HepG2 (cell line): ENCODE results near the gene CAVIN2. TPM values are rescaled to one million over a fixed set of nuclear protein-coding genes. Genes with fewer than 3 reads are reported as not detected.
A peak's percentile ranks its signal among the peaks of the same experiment; 100 is the strongest.

Experiments
- ATAC-seq: fragments of 200-7000 bp; cut with Tn5 transposase; 3 replicates; pipeline ENCODE4 v1.9.1; 2020; ENCODE audit warnings: mild to moderate bottlenecking, moderate library complexity
- BruUV-seq: library from RNA; stranded (reverse); fragments of 400-500 nt; replicated peaks from 2 replicates; lab custom pipeline; 2021; lab: Mats Ljungman, UMichigan
- CTCF ChIA-PET: fragments of 300-600 bp; formaldehyde crosslinking; extraction: SDS; loops from one replicate; lab custom pipeline; 2021; ENCODE audit warnings: low total read pairs, inconsistent platforms, low intra/inter-chr PET ratio; lab: Yijun Ruan, JAX
- POLR2A ChIA-PET: fragments of 350-600 bp; sonication (Branson Sonifier 250); formaldehyde crosslinking; loops from one replicate; lab custom pipeline; 2020; ENCODE audit warnings: antibody characterized with exemption, inconsistent platforms; lab: Yijun Ruan, JAX
- DNase-seq: peaks from one replicate; pipeline ENCODE4 v3.0.0-alpha.2; 2015; ENCODE audit warnings: low spot score
- FAIRE-seq: peaks from 3 replicates; lab custom pipeline; 2011; peaks lifted over from hg19 to GRCh38; lab: Jason Lieb, UNC
- H2AFZ ChIP-seq: one replicate; pipeline ENCODE4 v1.6.1; 2011; ENCODE audit warnings: low read length, inconsistent platforms
- H3K27ac ChIP-seq: fragments of 300-600 bp; 3 replicates; pipeline ENCODE4 v1.8.0; 2011; ENCODE audit warnings: mixed run types, mild to moderate bottlenecking, mixed read lengths, low read length, inconsistent platforms; ENCODE audit not compliant: insufficient read depth; ENCODE audit errors: extremely low read length
- H3K27me3 ChIP-seq, 2 experiments: fragments of 200-600 bp in 1 of 2; 2 replicates in 1 of 2; 3 replicates in 1 of 2; pipeline versions ENCODE4 v1.6.0 to v1.8.0; 2011; ENCODE audit warnings: low read length in 2 of 2, mild to moderate bottlenecking in 2 of 2, moderate library complexity in 2 of 2, inconsistent platforms in 1 of 2; ENCODE audit not compliant: insufficient read depth in 2 of 2, control insufficient read depth in 1 of 2
- H3K36me3 ChIP-seq, 2 experiments: fragments of 200-600 bp in 1 of 2; replicated peaks in 1 of 2; 2 replicates in 1 of 2; 3 replicates in 1 of 2; pipeline versions ENCODE4 v1.5.1 to v1.8.0; 2011; ENCODE audit warnings: low read length in 2 of 2, inconsistent platforms in 1 of 2; ENCODE audit not compliant: insufficient read depth in 2 of 2, control insufficient read depth in 1 of 2
- H3K4me1 ChIP-seq: 2 replicates; pipeline ENCODE4 v1.5.1; 2012; ENCODE audit warnings: low read length, inconsistent platforms; ENCODE audit not compliant: insufficient read depth
- H3K4me2 ChIP-seq: 2 replicates; pipeline ENCODE4 v1.6.0; 2011; ENCODE audit warnings: low read depth, low read length, inconsistent platforms
- H3K4me3 ChIP-seq, 3 experiments: fragments of 200-600 bp in 1 of 3; sonication (generic), shearing (Covaris generic) in 1 of 3; replicated peaks in 1 of 3; 2 replicates each; pipeline ENCODE4 v1.5.1; 2011 to 2016; ENCODE audit warnings: low read length in 3 of 3, inconsistent platforms in 2 of 3, low read depth in 2 of 3, mild to moderate bottlenecking in 2 of 3, control low read depth in 1 of 3, mixed read lengths in 1 of 3; ENCODE audit not compliant: insufficient read depth in 1 of 3
- H3K79me2 ChIP-seq: one replicate; pipeline ENCODE4 v1.6.1; 2011; ENCODE audit warnings: low read length, inconsistent platforms; ENCODE audit not compliant: insufficient read depth
- H3K9ac ChIP-seq: 2 replicates; pipeline ENCODE4 v1.6.0; 2011; ENCODE audit warnings: mild to moderate bottlenecking, low read depth, low read length, inconsistent platforms; ENCODE audit not compliant: insufficient read depth
- H3K9me3 ChIP-seq: 2 replicates; pipeline ENCODE4 v1.5.1; 2012; ENCODE audit warnings: mild to moderate bottlenecking, low read length
- H4K20me1 ChIP-seq: 2 replicates; pipeline ENCODE4 v1.6.0; 2011; ENCODE audit warnings: inconsistent platforms, mild to moderate bottlenecking, low read length, moderate library complexity; ENCODE audit not compliant: insufficient read depth
- ATF3 ChIP-seq: sonication (generic); formaldehyde crosslinking; IDR thresholded peaks from 2 replicates; pipeline ENCODE4 v1.4.0; 2020; ENCODE audit warnings: missing genetic modification reagents
- CREB1 ChIP-seq, 2 experiments: fragments of 450-650 bp in 1 of 2; IDR thresholded peaks; 2 replicates each; pipeline ENCODE4 v1.6.1; 2016 to 2017; ENCODE audit warnings: control low read depth in 1 of 2, mild to moderate bottlenecking in 1 of 2, missing compliant biosample characterization in 1 of 2, missing genetic modification characterization in 1 of 2
- DR1 ChIP-seq: sonication (generic); formaldehyde crosslinking; IDR thresholded peaks from 2 replicates; pipeline ENCODE4 v1.8.0; 2021; ENCODE audit warnings: mild to moderate bottlenecking, missing genetic modification reagents, inconsistent platforms
- KMT2B ChIP-seq: IDR thresholded peaks from 2 replicates; pipeline ENCODE4 v1.6.1; 2016; ENCODE audit warnings: missing genetic modification reagents, missing compliant biosample characterization
- POLR2G ChIP-seq: fragments of 200-400 bp; formaldehyde crosslinking; IDR thresholded peaks from 2 replicates; pipeline ENCODE4 v1.6.1; 2018; ENCODE audit warnings: mild to moderate bottlenecking, low read depth, low read length, moderate library complexity
- SSRP1 ChIP-seq: IDR thresholded peaks from 2 replicates; pipeline ENCODE4 v1.6.1; 2016; ENCODE audit warnings: control low read depth
- ZNF557 ChIP-seq: sonication (generic); formaldehyde crosslinking; IDR thresholded peaks from 2 replicates; pipeline ENCODE4 v1.4.0; 2020; ENCODE audit warnings: missing genetic modification reagents
- ZNF644 ChIP-seq: IDR thresholded peaks from 2 replicates; pipeline ENCODE4 v1.6.1; 2016; ENCODE audit warnings: low read depth
- ZNF746 ChIP-seq: sonication (generic); formaldehyde crosslinking; IDR thresholded peaks from 2 replicates; pipeline ENCODE4 v1.8.0; 2022; ENCODE audit warnings: mild to moderate bottlenecking, missing genetic modification reagents
- ZNF788 ChIP-seq: sonication (generic); formaldehyde crosslinking; IDR thresholded peaks from 2 replicates; pipeline ENCODE4 v1.5.0; 2020; ENCODE audit warnings: mild to moderate bottlenecking, missing genetic modification reagents, borderline replicate concordance
- WGBS: methylation state at CpG from one replicate; pipeline ENCODE4 v1.1.6; 2017; ENCODE audit warnings: low lambda C conversion rate; 5-methylcytosine and 5-hydroxymethylcytosine counted together
- in situ Hi-C: cut with HindIII; loops from 2 replicates; pipeline ENCODE4 v1.10.0; 2017; ENCODE audit warnings: low pct_unique_long_range_greater_than_20kb; ENCODE audit not compliant: extremely low pct_ligation_motif_present
- intact Hi-C: fragments of 100-400 bp; cut with micrococcal nuclease; formaldehyde crosslinking; loops from one replicate; pipeline ENCODE4 v1.10.0; 2022; ENCODE audit not compliant: unreplicated experiment
- polyA plus RNA-seq, 8 experiments: library from polyadenylated mRNA; depleted of rRNA in 3 of 8; stranded (reverse) in 7 of 8; unstranded in 1 of 8; fragments of >200 nt; fragmentation: Illumina TruSeq in 4 of 8; extraction: Trizol in 4 of 8; gene quantifications; 2 replicates each; pipeline versions ENCODE4 v1.2.1 to v1.2.3, GENCODE V29; 2011 to 2016; ENCODE audit warnings: low read depth in 4 of 8, missing spikeins in 1 of 8, mixed read lengths in 1 of 8; ENCODE audit not compliant: insufficient read depth in 1 of 8
- total RNA-seq, 5 experiments: library from RNA; depleted of rRNA; stranded (reverse); fragments of >200 nt; fragmentation: Illumina TruSeq; extraction: Trizol; gene quantifications; 2 replicates each; pipeline ENCODE4 v1.2.3, GENCODE V29; 2016; ENCODE audit warnings: low read depth in 1 of 5
- TF ChIP-seq, protein P1 (sequence below): IDR thresholded peaks from 2 replicates; pipeline ENCODE4 v1.6.1; 2016; ENCODE audit warnings: missing compliant biosample characterization, missing genetic modification reagents, borderline replicate concordance

Gene CAVIN2
- total and polyA plus RNA-seq, 2 of the 13 experiments (the other 11 are each of a cell fraction or from before 2014, with no cell fraction given), result 7.6 to 38.8 TPM

DNA sequence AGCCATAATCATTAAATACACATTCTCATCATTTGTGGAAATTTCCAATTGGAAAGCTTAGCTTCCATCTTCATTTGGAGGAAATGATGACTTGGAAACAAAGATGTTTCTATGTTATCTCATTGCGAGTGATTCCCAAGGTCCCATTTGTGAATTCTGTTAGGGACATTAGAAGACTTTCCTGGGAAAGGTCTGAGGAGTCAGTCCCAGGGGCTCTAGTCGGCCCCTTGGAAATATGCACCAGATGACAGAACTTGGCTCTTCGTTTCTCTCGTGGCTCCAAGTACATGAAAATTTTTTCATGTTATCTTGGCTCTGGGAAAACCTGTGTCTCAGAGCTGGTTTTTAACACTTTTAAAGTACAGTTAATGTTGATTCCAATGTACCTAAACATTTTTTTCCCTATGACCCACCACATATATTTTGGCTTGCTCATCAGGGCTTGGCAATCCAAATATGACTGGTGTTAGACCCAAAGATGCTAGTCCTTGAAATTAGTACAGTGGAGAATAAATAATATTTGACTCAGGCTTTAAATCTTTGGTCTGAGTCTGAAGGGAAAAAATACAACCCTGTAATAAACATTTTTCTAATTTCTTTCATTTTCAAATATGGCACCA lies 15.4 kb upstream of the CAVIN2 start:
- Histone ChIP-seq H3K36me3 (no peaks in the 10 kb centered on the region), H3K4me2 (no peak overlapping the region), H3K9me3 (peaks cover 6% of the 10 kb centered on the region; the same call in 1 of the 2 replicates), H3K27ac (no peak overlapping the region), H3K9ac (no peak overlapping the region), H3K4me3 (no peak overlapping the region), H2AFZ (no peak overlapping the region), H3K4me1 (peaks cover 79% of the 10 kb centered on the region), H3K27me3 (no peaks in the 10 kb centered on the region), H4K20me1 (no peaks in the 10 kb centered on the region), H3K79me2 (no peaks in the 10 kb centered on the region)
- CTCF ChIA-PET, result no interaction called here
- BruUV-seq, result no TSS peak
- DNase-seq (no peak), ATAC-seq (no peak), FAIRE-seq (no peak)
- intact Hi-C loops, result loop anchor here (10.0 kb wide), 1 partner anchor 177 kb away; no protein-coding TSS in a partner anchor
- no peak for TF ChIP-seq ZNF557
- no peak for TF ChIP-seq POLR2G
- TF ChIP-seq, protein P1, sequence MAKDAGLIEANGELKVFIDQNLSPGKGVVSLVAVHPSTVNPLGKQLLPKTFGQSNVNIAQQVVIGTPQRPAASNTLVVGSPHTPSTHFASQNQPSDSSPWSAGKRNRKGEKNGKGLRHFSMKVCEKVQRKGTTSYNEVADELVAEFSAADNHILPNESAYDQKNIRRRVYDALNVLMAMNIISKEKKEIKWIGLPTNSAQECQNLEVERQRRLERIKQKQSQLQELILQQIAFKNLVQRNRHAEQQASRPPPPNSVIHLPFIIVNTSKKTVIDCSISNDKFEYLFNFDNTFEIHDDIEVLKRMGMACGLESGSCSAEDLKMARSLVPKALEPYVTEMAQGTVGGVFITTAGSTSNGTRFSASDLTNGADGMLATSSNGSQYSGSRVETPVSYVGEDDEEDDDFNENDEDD (CRISPR knock-in tag), result no peak
- 98% methylated on average over 4 of the region's 4 CpGs for WGBS
- in situ Hi-C loops, result no loop called here
- POLR2A ChIA-PET, result interaction anchor here (1.7 to 2.6 kb wide), 2 partner anchors 12 to 16 kb away, joined by 5 to 39 read pairs; partner anchors contain the start of gene CAVIN2

- Histone ChIP-seq H3K4me2 (peak overlapping the region; percentile 65), H3K9me3 (peaks cover 6% of the 10 kb centered on the region; the same call in 1 of the 2 replicates), H3K27me3 (no peaks in the 10 kb centered on the region), H4K20me1 (no peaks in the 10 kb centered on the region), H3K9ac (peak overlapping the region; percentile 39), H3K27ac (peak overlapping the region; percentile 64), H3K4me1 (peaks cover 73% of the 10 kb centered on the region), H3K36me3 (no peaks in the 10 kb centered on the region), H3K79me2 (no peaks in the 10 kb centered on the region), H2AFZ (peak overlapping the region; percentile 3), H3K4me3 (peak overlapping the region in 1 of 3 experiments; percentile 21; a peak in 1 of 6 replicates)
- POLR2A ChIA-PET, result interaction anchor here (0.7 to 2.6 kb wide), 5 partner anchors 8 to 183 kb away, joined by 3 to 39 read pairs (median 5); partner anchors contain the start of genes CAVIN2 and NABP1
- TSS peak; percentile 88 for BruUV-seq
- intact Hi-C loops, result loop anchor here (10.0 kb wide), 1 partner anchor 176 kb away; no protein-coding TSS in a partner anchor
- ATAC-seq (peak; percentile 97), FAIRE-seq (peak; percentile 73), DNase-seq (peak; percentile 92)
- in situ Hi-C loops, result no loop called here
- WGBS, result 11% methylated on average over 1 of the region's 1 CpG
- CTCF ChIA-PET, result no interaction called here
- TF ChIP-seq SSRP1 (CRISPR knock-in tag) (peak; percentile 78; the same call in 1 of the 2 replicates), ZNF788 (no peak), DR1 (CRISPR knock-in tag) (no peak), ZNF746 (no peak), ZNF644 (peak; percentile 89), CREB1 (IDR thresholded peaks at IDR 0.05) (no peak), CREB1 (CRISPR knock-in tag; IDR thresholded peaks at IDR 0.05) (0 out of 2 replicates have a peak, but pooled peaks have one; percentile 50), ATF3 (CRISPR knock-in tag) (no peak), KMT2B (CRISPR knock-in tag) (no peak)
These were observed 14.0 kb upstream of the CAVIN2 start for GRCh38 chr2:191860760-191861466.
